Subcutaneous abdominal adipose tissue (tissue), 5 donors: ENCODE data around the gene LCLAT1.
"Not testable (repeated sequence)": the region's sequence is repeated elsewhere in the genome, so short reads cannot be mapped to it uniquely, and the experiment has no call there.

ENCODE experiments used
- H3K27ac ChIP-seq: one replicate; pipeline ENCODE4 v1.7.0; 2013; ENCODE audit warnings: low read depth, mild to moderate bottlenecking, inconsistent platforms, low read length, moderate library complexity
- H3K27me3 ChIP-seq, 5 donors: one replicate each; pipeline ENCODE4 v1.7.0; 2013; ENCODE audit warnings: low read length in 5 of 5, inconsistent platforms in 1 of 5; ENCODE audit not compliant: control insufficient read depth in 5 of 5, insufficient read depth in 4 of 5
- H3K36me3 ChIP-seq, 5 donors: one replicate each; pipeline ENCODE4 v1.7.0; 2013; ENCODE audit warnings: low read length in 5 of 5; ENCODE audit not compliant: control insufficient read depth in 5 of 5, insufficient read depth in 5 of 5
- H3K4me1 ChIP-seq, 5 donors: one replicate each; pipeline ENCODE4 v1.7.0; 2013; ENCODE audit warnings: low read length in 5 of 5, mild to moderate bottlenecking in 3 of 5, moderate library complexity in 1 of 5; ENCODE audit not compliant: control insufficient read depth in 5 of 5, insufficient read depth in 5 of 5
- H3K4me3 ChIP-seq, 5 donors: one replicate each; pipeline ENCODE4 v1.7.0; 2013; ENCODE audit warnings: low read length in 5 of 5, low read depth in 1 of 5
- H3K9ac ChIP-seq, 5 donors: one replicate each; pipeline ENCODE4 v1.7.0; 2013; ENCODE audit warnings: low read length in 5 of 5, mild to moderate bottlenecking in 4 of 5, moderate library complexity in 3 of 5
- H3K9me3 ChIP-seq, 5 donors: one replicate each; pipeline ENCODE4 v1.7.0; 2013; ENCODE audit warnings: low read length in 5 of 5; ENCODE audit not compliant: control insufficient read depth in 5 of 5
- donor health status: healthy.
- donor health status: healthy.
- donor health status: healthy.
- donor health status: healthy.
- donor health status: healthy.

The LCLAT1 gene

GRCh38 chr2:30601375-30601774, 154.3 kb downstream of the LCLAT1 start:
- Histone ChIP-seq H3K4me1 (no peaks in the 10 kb centered on the region), H3K27me3 (no peaks in the 10 kb centered on the region), H3K9ac (no peak overlapping the region), H3K4me3 (no peak overlapping the region), H3K36me3 (no peaks in the 10 kb centered on the region), H3K27ac (no peak overlapping the region), H3K9me3 (peaks cover 0 to 8% (median 0%) of the 10 kb centered on the region in 5 donors)

GRCh38 chr2:30605197-30605596, 158.2 kb downstream of the LCLAT1 start:
- Histone ChIP-seq H3K9me3 (no peaks in the 10 kb centered on the region), H3K36me3 (no peaks in the 10 kb centered on the region), H3K9ac (no peak overlapping the region), H3K4me3 (no peak overlapping the region), H3K27me3 (no peaks in the 10 kb centered on the region), H3K4me1 (no peaks in the 10 kb centered on the region), H3K27ac (no peak overlapping the region)

GRCh38 chr2:30608643-30609042, 161.6 kb downstream of the LCLAT1 start:
- no peaks in the 10 kb centered on the region for H3K27me3 ChIP-seq

GRCh38 chr2:30611583-30611982, 164.5 kb downstream of the LCLAT1 start:
- Histone ChIP-seq H3K27ac (no peak overlapping the region), H3K9ac (no peak overlapping the region), H3K4me3 (no peak overlapping the region), H3K4me1 (no peaks in the 10 kb centered on the region), H3K9me3 (no peaks in the 10 kb centered on the region), H3K36me3 (no peaks in the 10 kb centered on the region), H3K27me3 (no peaks in the 10 kb centered on the region)

More at GRCh38 chr2:30608643-30609042, 161.6 kb downstream of the LCLAT1 start:
- no peak overlapping the region for H3K4me3 ChIP-seq
- no peak overlapping the region for H3K9ac ChIP-seq
- H3K9me3 ChIP-seq: no peaks in the 10 kb centered on the region
- no peaks in the 10 kb centered on the region for H3K4me1 ChIP-seq
- no peak overlapping the region for H3K27ac ChIP-seq
- H3K36me3 ChIP-seq: no peaks in the 10 kb centered on the region

- Histone ChIP-seq H3K9ac (no peak overlapping the region), H3K4me1 (no peaks in the 10 kb centered on the region), H3K27me3 (no peaks in the 10 kb centered on the region), H3K4me3 (no peak overlapping the region), H3K9me3 (no peaks in the 10 kb centered on the region), H3K27ac (no peak overlapping the region), H3K36me3 (no peaks in the 10 kb centered on the region)
Observed at GRCh38 chr2:30612371-30612770, 165.3 kb downstream of the LCLAT1 start.

- no peak overlapping the region for H3K4me3 ChIP-seq
- H3K9me3 ChIP-seq: no peaks in the 10 kb centered on the region
- H3K27ac ChIP-seq: no peak overlapping the region
- H3K4me1 ChIP-seq: no peaks in the 10 kb centered on the region
- no peak overlapping the region for H3K9ac ChIP-seq
- no peaks in the 10 kb centered on the region for H3K27me3 ChIP-seq
- no peaks in the 10 kb centered on the region for H3K36me3 ChIP-seq
Observed at GRCh38 chr2:30613001-30613400, 166.0 kb downstream of the LCLAT1 start.

- not testable (repeated sequence) for H3K9me3 ChIP-seq
Observed at GRCh38 chr2:30614227-30614626, 167.2 kb downstream of the LCLAT1 start.

GRCh38 chr2:30615926-30616325, 168.9 kb downstream of the LCLAT1 start:
- Histone ChIP-seq H3K9ac (no peak overlapping the region), H3K4me3 (no peak overlapping the region), H3K27me3 (no peaks in the 10 kb centered on the region), H3K4me1 (no peaks in the 10 kb centered on the region), H3K36me3 (no peaks in the 10 kb centered on the region), H3K9me3 (no peaks in the 10 kb centered on the region), H3K27ac (no peak overlapping the region)

More at GRCh38 chr2:30614227-30614626, 167.2 kb downstream of the LCLAT1 start:
- not testable (repeated sequence) for H3K27me3 ChIP-seq, H3K27ac ChIP-seq, H3K4me3 ChIP-seq, H3K36me3 ChIP-seq, H3K9ac ChIP-seq, H3K4me1 ChIP-seq

- Histone ChIP-seq H3K4me3 (no peak overlapping the region), H3K9ac (no peak overlapping the region), H3K27ac (no peak overlapping the region), H3K4me1 (no peaks in the 10 kb centered on the region), H3K9me3 (no peaks in the 10 kb centered on the region), H3K36me3 (no peaks in the 10 kb centered on the region), H3K27me3 (no peaks in the 10 kb centered on the region)
Observed at GRCh38 chr2:30620102-30620501, 173.1 kb downstream of the LCLAT1 start.

GRCh38 chr2:30621836-30622235, 174.8 kb downstream of the LCLAT1 start:
- Histone ChIP-seq H3K27me3 (no peaks in the 10 kb centered on the region), H3K9me3 (no peaks in the 10 kb centered on the region), H3K9ac (no peak overlapping the region), H3K4me3 (no peak overlapping the region), H3K36me3 (no peaks in the 10 kb centered on the region), H3K27ac (no peak overlapping the region), H3K4me1 (no peaks in the 10 kb centered on the region)

- Histone ChIP-seq H3K9ac (no peak overlapping the region), H3K4me3 (no peak overlapping the region), H3K9me3 (no peaks in the 10 kb centered on the region), H3K27me3 (no peaks in the 10 kb centered on the region), H3K36me3 (no peaks in the 10 kb centered on the region), H3K4me1 (no peaks in the 10 kb centered on the region), H3K27ac (no peak overlapping the region)
Observed at GRCh38 chr2:30622452-30622851, 175.4 kb downstream of the LCLAT1 start.
